Measurements from ENCODE around the gene DNAJC30.

DNA sequence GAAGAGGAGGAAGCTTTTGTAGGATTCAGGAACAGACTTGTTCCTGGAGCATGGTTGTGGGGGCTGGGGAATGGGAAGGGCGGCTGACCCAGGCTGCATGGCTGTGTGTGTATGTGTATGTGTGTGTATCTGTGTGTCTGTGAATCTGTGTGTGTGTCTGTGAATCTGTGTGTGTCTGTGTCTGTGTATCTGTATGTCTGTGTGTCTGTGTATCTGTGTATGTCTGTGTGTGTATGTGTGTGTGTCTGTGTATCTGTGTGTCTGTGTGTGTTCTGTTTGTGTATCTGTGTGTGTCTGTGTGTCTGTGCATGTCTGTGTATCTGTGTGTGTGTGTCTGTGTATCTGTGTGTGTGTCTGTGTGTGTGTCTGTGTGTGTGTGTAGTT is 42.8 kb upstream of the DNAJC30 start:
- TF ChIP-seq, protein P1, sequence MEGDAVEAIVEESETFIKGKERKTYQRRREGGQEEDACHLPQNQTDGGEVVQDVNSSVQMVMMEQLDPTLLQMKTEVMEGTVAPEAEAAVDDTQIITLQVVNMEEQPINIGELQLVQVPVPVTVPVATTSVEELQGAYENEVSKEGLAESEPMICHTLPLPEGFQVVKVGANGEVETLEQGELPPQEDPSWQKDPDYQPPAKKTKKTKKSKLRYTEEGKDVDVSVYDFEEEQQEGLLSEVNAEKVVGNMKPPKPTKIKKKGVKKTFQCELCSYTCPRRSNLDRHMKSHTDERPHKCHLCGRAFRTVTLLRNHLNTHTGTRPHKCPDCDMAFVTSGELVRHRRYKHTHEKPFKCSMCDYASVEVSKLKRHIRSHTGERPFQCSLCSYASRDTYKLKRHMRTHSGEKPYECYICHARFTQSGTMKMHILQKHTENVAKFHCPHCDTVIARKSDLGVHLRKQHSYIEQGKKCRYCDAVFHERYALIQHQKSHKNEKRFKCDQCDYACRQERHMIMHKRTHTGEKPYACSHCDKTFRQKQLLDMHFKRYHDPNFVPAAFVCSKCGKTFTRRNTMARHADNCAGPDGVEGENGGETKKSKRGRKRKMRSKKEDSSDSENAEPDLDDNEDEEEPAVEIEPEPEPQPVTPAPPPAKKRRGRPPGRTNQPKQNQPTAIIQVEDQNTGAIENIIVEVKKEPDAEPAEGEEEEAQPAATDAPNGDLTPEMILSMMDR (IDR thresholded peaks at IDR 0.05): peak; percentile 65
- no peak for TF ChIP-seq ZFX (IDR thresholded peaks at IDR 0.05; ENCODE audit: borderline replicate concordance)
